Stimulated activated CD8-positive, alpha-beta memory T cell treated with anti-CD3 and anti-CD28 coated beads, Interleukin-15, amount 100 ng/mL, for 1 hour (primary cell): ENCODE data around the gene ZDHHC11B.
"Not testable (repeated sequence)": the region's sequence is repeated elsewhere in the genome, so short reads cannot be mapped to it uniquely, and the experiment has no call there.

Source experiments
- DNase-seq: peaks from one replicate; pipeline ENCODE4 v3.0.0-alpha.2; 2020; ENCODE audit warnings: low read depth

Gene ZDHHC11B

DNA sequence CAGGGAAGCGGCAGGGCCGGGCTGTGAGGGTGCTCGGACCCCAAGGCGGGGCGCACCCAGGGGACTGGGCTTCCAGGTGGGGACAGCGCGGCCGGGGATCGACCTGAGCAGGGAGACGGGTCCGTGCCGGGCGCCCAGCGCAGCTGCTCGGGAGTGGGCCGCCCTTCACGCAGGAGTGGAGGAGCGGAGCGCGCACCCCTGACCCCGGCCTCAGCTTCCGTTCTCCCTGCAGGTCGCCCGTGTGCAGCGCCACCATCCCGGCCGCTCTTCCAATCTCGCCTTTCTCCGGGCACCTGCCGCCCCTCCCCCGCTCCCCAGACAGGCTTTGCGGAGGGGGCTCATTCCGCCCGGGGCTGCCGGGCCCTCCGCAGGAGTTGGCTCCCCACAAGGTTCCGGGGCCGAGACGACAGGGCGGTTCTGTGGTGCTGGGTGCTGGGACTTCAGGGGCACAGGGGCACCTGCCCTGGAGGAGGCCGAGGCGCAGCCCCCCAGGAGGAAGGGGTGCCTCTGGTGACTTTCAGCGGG lies 714 bp upstream of the ZDHHC11B start:
- DNase-seq, result not testable (repeated sequence)

DNA sequence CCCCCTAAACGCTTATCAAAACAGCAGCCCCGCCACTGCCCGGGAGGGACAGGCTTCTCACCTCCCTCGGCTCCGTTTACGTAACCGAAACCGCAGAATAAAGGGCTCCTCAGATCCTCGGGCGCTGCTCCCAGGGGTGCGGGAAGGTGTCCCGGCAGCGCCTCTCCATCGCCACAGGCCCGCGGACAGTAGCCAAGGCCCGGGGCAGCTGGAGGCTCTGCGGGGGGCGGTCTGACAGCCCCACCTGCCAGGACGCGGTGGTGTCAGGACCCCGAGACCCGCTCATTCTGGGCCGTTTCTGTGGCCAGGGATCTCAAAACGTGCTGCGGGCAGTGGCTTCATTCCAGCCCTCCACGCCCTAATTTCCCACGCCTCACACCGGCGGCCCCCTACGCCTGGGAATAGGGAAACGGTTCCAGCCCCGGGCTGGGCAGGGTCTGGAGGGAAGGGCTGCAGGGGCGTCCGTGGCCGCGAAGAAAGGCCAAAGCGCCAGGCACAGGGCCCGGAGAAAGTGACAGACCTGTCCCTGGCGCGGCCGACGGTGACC lies 575 bp downstream of the ZDHHC11B start:
- not testable (repeated sequence) for DNase-seq

DNA sequence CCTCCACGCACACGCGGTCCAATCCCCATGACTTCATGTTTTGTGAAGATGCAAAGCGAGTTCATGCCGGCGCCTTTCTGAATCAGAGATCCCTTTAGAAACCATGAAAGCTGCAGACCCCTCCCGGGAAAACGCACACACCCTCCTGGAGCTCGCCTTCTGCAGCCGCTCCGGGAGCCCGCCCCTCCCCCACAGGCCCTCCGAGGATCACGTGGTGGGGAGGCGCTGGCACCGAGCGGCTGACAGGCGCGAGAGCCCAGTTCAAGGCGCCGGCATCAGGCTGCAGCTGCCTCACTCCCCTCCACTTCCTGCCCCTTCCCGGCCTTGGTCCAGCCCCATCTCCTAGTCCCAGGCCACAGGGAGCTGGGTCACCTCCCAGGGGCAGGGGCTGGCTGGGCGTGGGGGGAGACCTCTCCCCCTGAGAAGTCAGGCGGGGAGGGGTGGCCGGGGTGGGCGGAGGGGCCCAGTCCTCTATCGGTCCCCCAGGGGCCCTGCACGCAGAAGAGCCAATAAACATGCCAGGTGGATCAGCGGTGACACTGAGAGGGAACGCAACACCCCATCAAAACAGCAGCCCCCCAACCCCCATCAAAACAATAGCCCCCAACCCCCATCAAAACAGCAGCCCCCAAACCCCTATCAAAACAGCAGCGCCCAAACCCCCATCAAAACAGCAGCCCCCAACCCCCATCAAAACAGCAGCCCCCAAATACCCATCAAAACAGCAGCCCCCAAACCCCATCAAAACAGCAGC lies 1.3 kb downstream of the ZDHHC11B start:
- DNase-seq, result not testable (repeated sequence)

DNA sequence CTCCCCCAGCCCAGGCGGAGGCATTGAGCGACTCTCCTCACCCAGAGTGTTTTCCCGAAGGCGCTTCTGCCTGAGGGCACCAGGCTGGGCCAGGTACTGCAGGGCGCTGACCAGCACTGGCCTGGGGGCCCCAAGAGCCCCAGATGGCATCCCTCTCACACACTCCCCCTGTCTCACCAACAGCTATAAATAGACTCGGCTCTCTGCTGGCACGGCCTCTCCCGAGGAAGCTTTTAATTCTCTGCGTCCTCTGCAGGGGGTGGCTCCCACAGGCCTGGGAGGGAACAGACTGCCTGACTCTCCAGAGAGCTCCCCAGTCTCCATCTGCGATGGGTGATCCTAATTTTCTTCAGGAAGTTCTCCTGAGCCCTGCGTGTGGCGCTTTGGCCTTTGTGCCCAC lies 2.2 kb downstream of the ZDHHC11B start:
- not testable (repeated sequence) for DNase-seq

DNA sequence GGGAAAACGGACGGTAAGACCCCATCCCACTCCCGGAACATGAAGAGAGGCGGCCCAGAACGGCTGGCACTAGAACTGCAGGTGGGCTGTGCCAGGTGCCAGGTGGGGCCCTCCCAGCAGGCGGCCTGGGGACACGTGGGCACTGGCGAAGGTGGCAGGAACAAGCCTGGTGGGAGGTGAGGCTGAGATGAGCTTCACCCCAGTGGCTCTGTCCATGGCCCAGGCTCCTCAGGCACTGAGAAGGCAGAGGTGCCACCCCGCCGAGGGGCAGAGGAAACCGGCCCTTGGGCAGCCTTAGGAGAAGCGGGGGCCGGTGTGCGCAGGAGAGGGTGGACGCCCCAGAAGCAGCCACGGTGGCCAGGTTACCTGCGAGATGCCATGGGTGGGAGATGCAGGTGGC lies 4.0 kb downstream of the ZDHHC11B start:
- DNase-seq, result not testable (repeated sequence)

DNA sequence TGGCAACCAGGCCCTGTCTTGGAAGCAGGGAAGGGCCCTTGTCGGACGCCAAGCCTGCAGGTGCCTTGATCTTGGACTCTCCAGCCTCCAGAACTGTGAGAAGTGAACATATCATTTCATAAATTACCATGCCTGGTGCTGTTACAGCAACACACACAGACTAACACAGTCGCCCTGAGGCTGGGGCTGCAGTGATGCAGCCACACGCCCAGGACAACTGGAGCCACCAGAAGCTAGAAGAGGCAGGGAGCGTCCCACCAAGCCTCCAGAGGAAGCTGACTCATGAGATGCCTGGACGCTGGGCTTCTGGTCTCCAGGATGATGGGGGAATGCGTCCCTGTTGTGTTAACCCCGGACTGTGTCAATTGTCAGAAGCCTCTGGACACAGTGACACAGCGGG lies 5.6 kb downstream of the ZDHHC11B start:
- not testable (repeated sequence) for DNase-seq

DNA sequence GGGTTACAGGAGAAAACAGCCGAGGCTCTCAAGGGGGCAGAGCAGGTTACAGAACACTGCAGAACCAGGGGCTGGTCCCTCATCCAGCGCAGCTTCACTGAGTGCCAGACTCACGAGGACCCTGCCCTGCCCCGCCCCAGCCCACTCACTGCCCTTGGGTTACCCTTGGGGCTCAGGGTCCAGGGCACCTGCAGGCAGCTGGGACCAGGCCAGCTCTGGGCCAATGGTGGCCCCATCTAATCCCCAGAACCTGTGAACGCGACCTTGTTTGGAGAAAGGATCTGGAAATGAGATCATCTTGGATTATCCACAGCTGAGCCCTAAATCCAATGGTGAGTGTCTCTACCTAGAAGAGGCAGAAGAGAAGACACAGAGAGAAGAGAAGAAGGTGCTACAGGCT lies 6.1 kb downstream of the ZDHHC11B start:
- not testable (repeated sequence) for DNase-seq

DNA sequence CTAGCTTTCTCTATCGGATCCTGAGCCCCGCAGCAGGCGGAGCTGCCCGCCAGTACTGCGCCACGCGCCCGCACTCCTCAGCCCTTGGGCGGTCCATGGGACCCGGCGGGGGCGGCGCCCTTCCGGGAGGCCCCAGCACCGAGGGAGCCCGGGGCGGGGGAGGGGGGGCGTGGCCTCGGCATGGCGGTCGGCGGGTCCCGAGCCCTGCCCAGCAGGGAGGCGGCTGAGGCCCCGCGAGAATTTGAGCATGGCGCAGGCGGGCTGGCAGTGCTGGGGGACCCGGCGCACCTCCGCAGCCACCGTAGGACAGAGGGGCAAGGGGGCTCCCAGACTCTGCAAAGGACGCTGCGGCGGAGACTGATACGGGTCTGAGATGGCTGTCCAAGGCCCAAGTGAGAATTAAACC lies 6.8 kb downstream of the ZDHHC11B start:
- DNase-seq, result no peak

DNA sequence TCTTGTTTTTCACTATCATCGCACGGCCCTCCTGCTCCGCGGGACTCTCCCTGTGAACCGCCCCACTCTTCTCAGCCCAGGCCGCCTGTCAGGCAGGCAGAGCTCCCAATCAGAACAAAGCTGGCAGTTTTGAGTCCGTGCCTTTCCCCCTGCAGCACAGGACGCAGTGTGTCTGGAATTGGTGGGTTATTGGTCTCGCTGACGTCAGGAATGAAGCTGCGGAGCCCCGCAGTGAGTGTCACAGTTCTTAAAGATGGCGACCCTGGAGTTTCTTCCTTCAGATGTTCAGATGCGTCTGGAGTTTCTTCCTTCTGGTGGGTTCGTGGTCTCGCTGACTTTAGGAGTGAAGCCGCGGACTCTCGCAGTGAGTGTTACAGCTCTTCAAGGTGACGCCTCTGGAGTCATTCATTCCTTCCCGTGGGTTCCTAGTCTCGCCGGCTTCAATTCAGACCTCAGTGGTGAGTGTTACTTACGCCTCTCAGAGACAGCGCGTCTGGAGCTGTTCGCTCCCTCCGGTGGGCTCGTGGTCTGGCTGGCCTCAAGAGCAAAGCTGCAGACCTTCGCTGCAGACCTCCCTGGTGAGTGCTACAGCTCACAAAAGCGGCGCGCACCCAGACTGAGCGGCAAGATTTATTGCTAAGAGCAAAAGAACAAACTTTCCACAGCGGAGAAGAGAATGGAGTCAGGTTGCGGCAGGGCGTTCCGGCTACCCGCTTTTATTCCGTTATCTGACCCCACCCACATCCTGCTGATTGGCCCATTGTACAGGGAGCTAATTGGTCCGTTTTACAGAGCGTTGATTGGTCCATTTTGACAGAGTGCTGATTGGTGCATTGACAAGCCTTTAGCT lies 7.4 kb downstream of the ZDHHC11B start:
- no peak for DNase-seq

DNA sequence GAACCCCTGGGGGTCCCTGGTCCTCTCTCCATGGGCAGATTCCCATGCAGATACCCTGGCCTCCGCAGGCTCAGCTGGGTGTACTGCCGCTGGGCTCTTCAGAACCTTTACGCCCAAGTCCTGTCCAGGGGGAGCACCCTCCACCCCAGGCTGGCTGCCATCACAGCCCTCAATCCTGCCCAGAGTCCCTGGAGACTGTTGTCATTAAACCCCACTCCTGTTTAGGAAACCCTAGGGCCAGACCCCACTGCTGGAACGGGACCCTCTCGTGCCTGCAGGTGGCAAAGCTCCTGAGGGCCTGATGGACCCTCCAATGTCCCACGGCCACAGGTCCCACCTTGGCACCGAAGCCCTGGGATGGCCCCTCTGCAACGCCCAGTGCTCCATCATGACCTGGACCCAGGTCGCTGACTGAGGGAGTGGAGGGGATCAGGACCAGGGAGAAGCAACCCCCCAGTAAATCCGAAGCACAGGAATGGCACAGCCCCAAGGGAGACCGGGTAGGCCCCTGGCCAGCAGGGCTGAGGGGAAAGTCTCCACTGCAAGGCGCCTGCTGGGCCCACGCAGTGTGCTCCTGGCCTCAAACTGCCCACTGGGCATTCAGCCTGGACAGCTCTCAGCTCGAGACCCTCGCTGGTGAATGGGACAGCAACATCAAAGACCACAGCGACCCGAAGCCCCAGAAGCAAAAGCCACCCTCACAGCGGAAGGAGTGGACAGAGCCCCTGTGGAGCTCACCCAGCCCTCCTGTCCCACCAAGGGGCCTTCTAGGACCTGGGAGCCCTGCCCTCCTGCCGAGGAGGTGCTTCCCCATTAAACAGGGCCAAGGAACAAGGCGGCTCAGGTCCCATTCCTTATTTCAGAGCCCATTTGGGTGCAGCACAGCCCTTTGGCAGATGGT lies 8.3 kb downstream of the ZDHHC11B start:
- DNase-seq, result no peak

DNA sequence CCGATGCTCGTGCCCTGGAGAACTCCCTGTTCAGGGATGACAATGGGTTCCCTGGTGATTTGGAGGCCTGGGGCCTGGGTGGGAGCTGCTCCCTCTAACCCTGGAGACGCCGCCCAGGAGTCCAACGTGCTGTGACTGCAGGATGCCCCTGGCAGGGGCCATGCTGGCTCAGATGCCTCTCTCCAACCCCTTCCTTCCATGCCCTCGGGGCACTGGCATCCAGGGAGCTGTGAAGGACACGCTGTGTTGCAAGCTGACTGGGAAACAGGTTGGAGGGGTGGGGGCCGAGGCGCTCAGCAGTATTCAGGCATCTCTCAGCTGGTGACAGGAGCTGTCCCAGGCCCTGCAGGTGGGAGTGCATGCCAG lies 9.0 kb downstream of the ZDHHC11B start:
- DNase-seq, result not testable (repeated sequence)

DNA sequence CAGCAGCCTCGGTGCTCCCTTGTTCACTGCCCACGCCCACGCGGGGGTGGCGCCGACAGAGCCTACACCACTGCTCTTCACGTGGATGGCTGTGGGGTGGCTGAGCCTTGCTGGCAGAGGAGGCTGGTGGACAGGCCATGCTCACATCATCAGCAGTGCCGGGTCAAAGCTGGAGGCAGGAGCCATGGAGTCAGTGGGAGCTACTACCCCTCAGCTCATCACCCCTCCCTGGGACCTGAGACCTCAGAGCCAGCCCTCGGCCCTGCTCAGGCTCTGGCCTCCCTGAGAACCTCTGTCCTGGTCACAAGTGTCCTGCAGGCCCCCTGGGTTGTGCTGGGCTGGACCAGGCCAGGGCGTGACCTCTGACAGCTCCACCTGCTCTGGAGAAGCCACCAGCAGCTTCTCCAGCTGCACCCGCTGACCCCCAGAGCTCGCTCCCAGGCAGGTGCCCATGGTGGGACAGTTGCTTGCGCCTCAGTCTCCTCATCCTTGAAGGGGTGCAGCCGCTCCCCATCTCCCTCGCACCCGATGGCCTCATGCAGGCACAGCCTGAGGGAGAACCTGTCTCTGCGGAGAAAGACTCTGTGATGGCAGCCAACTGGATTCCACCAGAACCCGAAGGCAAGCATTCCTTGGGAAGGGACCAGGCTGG lies 9.5 kb downstream of the ZDHHC11B start:
- not testable (repeated sequence) for DNase-seq

DNA sequence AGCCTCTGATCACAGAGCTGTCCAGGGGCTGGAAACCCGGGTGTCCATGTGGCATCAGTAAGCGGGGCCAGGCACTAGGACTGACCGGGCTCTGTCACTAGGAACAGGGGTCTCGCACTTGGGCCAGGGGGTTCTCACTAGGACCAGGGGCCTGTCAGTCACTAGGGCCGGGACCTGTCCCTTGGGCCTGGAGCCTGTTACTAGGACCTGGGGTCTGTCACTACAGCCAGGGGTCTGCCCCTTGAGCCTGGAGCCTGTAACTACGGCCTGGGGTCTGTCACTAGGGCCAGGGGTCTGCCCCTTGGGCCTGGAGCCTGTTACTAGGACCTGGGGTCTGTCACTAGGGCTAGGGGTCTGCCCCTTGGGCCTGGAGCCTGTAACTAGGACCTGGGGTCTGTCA lies 10.2 kb downstream of the ZDHHC11B start:
- not testable (repeated sequence) for DNase-seq

DNA sequence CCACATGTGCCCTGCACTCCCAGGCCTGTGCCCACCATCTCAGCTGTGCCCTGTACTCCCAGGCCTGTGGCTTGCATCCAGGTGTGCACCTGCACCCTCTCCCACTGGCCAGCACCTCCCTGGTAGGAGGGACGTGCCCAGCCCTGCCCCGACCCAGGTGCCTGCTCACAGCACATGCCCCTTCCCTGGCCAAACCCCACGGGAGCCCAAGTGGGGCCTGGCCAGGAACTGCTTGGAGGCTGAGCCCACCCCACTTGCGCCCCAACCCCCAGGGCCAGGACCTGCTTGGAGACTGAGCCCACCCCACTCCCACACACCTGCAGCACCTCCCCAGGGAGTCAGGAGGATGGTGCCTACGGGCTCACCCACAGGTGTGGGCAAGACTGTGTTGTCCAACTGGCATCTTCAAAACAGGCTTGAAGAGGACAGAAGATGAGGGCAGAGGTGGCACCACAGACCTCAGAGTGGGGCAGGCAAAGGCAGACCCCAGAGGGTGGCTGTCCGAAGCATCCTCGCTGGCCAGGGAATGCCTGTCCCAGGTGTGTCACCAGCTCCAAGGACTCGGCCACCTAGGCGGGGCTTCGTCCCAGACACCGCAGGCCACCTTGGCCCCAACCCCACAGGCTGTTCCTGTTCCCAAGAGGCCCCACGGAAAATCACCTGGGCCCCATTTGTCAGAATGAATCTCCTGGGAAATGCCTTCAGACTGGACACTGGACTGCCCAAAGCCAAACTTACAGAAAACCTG lies 10.8 kb downstream of the ZDHHC11B start:
- DNase-seq, result no peak

DNA sequence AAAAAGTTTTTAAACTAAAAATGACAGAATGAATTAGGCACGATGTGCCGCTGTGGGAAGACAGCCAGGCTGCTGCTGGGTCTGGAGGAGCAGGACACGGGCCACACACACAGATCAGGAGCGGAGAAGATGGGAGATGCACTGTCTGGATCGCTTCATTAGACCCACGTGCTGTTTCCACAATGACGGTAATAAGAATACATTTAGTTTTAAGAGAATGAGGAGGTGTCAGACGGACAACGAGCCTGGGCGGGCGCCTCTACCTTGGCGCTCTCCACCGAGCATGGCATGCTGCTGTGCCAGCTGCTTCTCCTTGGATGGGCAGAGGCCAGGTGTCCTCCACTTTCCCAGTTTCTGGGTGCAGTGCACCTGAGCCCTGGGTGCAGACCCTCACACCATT lies 11.6 kb downstream of the ZDHHC11B start:
- DNase-seq, result not testable (repeated sequence)

DNA sequence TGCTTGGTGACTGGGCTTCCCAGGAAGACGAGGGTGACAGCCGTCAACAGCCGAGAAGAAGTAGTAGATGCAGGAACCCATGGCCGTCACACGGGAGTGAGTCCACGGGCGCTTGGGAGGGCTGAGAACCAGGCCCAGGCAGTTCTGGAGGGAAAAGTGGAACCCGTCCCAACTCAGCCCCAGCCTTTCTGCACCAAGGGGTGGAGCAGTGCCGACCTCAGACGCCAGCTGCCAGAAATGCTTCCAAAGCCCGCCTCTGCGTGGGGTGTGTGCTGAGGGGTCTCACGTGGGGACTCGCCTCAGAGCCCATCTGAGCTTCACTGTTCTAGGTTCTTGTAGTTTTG lies 12.0 kb downstream of the ZDHHC11B start:
- DNase-seq, result not testable (repeated sequence)

DNA sequence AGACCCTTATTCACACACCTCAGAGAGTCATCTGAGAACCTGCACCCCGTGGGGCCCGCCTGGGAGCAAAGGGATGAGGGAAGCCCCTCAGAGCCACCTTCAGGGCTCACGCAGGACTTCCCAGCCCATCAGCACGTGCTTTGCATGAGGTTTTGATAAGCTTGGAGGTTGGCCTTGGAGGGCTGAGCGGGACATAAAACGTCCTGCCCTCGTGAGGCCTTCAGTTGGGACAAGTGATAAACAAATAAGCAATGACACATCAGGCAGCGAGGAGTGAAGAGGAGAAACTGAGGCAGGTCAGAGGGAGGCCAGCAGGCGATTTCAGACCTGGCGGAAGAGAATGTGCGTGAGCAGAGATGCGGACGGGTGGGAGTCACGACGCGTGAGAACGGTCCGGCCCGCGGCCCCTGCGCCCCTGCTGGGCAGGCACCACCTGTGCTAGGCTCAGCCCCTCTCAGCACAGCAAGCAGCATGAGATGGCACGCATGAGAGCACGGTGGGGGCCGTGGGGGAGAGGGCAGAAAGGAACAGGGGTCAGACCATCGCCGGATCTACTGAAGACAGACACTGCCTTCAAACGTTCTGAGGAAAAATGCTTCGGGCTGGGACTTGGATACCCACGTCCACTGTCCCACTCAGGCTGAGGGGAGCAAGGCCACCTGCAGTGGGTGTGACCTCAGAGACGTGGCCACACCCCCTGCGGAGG lies 12.5 kb downstream of the ZDHHC11B start:
- not testable (repeated sequence) for DNase-seq

DNA sequence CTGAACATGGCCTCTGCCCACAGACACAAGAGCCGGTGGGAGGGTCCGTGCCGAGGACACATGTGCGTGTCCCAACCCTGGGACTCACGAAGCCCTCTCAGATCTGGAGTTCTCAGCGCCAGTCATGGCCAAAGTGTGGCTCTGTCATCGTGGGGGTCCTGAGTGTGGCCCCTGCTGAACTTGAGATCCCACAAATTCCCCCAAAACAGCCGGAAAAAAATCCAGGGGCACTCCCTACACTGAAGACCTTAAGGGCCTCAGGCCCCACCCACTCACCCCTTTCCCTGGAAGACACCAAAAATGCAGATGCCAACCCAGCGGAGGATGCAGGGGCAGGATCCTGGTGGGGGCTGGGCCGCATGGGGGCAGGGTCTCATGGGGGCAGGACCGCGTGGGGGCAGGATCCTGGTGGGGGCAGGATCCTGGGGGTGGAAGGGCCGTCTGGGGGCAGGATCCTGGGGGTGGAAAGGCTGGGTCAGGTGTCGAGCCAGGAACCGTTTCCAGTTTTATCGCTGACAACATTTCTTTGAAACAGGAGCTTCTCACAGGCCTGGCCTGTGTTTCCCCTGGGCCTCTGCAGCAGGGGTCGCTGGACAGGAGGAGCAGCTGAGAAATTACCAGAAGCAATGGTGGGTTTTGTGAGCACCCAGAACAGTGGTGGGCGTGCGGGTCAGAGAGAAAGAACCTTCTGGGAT lies 13.3 kb downstream of the ZDHHC11B start:
- DNase-seq, result not testable (repeated sequence)

DNA sequence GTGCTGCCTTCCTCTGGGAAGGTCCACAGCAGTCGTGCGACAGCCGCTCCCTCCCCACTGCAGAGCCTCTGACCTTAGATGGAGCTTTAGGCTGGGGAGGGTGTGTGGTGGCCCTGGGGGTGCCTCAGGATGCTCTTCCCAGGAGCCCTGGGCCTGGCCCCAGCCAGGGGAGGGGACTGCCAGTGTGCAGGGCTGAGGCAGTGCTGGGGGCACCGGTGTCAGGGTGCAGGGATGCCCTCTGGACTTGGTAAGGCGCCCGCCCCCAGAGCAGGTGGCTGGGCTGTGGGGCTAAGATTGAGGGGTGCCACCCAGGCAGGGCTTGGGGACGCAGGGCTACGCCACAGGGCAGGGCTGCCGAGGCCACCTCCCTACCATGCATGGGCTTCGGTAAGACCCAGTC lies 13.9 kb downstream of the ZDHHC11B start:
- not testable (repeated sequence) for DNase-seq
